HepG2 (cell line): Measurements from ENCODE around the gene HNRNPUL2. TPM values are rescaled to one million over a fixed set of nuclear protein-coding genes. Genes with fewer than 3 reads are reported as not detected.

Experiments used
- CREB1 ChIP-seq, 2 experiments: fragments of 450-650 bp in 1 of 2; IDR thresholded peaks; 2 replicates each; pipeline ENCODE4 v1.6.1; 2016 to 2017; ENCODE audit warnings: control low read depth in 1 of 2, mild to moderate bottlenecking in 1 of 2, missing compliant biosample characterization in 1 of 2, missing genetic modification characterization in 1 of 2
- HCFC1 ChIP-seq: fragments of 150-350 bp; IDR thresholded peaks from 2 replicates; pipeline ENCODE4 v1.6.1; 2014; ENCODE audit warnings: low read depth, low read length
- KLF13 ChIP-seq: sonication (generic); formaldehyde crosslinking; IDR thresholded peaks from 2 replicates; pipeline ENCODE4 v1.4.0; 2020; ENCODE audit warnings: mild to moderate bottlenecking, missing genetic modification reagents
- NONO ChIP-seq, 2 experiments: fragments of 450-650 bp in 1 of 2; sonication (generic) in 1 of 2; formaldehyde crosslinking in 1 of 2; IDR thresholded peaks in 1 of 2; conservative IDR thresholded peaks in 1 of 2; 2 replicates each; pipeline versions ENCODE4 v1.6.1 to v1.8.0; 2017 to 2022; ENCODE audit warnings: mild to moderate bottlenecking in 1 of 2, missing genetic modification reagents in 1 of 2, moderate library complexity in 1 of 2
- ZNF792 ChIP-seq: IDR thresholded peaks from 2 replicates; pipeline ENCODE4 v1.6.1; 2016
- polyA plus RNA-seq, 8 experiments: library from polyadenylated mRNA; depleted of rRNA in 3 of 8; stranded (reverse) in 7 of 8; unstranded in 1 of 8; fragments of >200 nt; fragmentation: Illumina TruSeq in 4 of 8; extraction: Trizol in 4 of 8; gene quantifications; 2 replicates each; pipeline versions ENCODE4 v1.2.1 to v1.2.3, GENCODE V29; 2011 to 2016; ENCODE audit warnings: low read depth in 4 of 8, missing spikeins in 1 of 8, mixed read lengths in 1 of 8; ENCODE audit not compliant: insufficient read depth in 1 of 8
- total RNA-seq, 5 experiments: library from RNA; depleted of rRNA; stranded (reverse); fragments of >200 nt; fragmentation: Illumina TruSeq; extraction: Trizol; gene quantifications; 2 replicates each; pipeline ENCODE4 v1.2.3, GENCODE V29; 2016; ENCODE audit warnings: low read depth in 1 of 5
- TF ChIP-seq, protein P1 (sequence below): sonication (generic); formaldehyde crosslinking; IDR thresholded peaks from 2 replicates; pipeline ENCODE4 v1.4.0; 2020; ENCODE audit warnings: low read depth, mild to moderate bottlenecking, missing genetic modification reagents
- TF ChIP-seq, protein P2 (sequence below): IDR thresholded peaks from 2 replicates; pipeline ENCODE4 v1.6.1; 2016; ENCODE audit warnings: low read depth, borderline replicate concordance
- TF ChIP-seq, protein P3 (sequence below): sonication (generic); formaldehyde crosslinking; IDR thresholded peaks from 2 replicates; pipeline ENCODE4 v1.4.0; 2020; ENCODE audit warnings: missing genetic modification reagents, borderline replicate concordance
- TF ChIP-seq, protein P4 (sequence below), 2 experiments: sonication (generic) in 1 of 2; formaldehyde crosslinking in 1 of 2; IDR thresholded peaks; 2 replicates each; pipeline versions ENCODE4 v1.6.1 to v1.9.0; 2014 to 2022; ENCODE audit warnings: antibody characterized with exemption in 1 of 2, borderline replicate concordance in 1 of 2, inconsistent platforms in 1 of 2, low read depth in 1 of 2, missing genetic modification reagents in 1 of 2
- TF ChIP-seq, protein P5 (sequence below): sonication (generic); formaldehyde crosslinking; IDR thresholded peaks from 2 replicates; pipeline ENCODE4 v1.9.0; 2021; ENCODE audit warnings: missing genetic modification reagents, borderline replicate concordance

Gene HNRNPUL2
- total and polyA plus RNA-seq, 2 of the 13 experiments (the other 11 are each of a cell fraction or from before 2014, with no cell fraction given) = 8.4 to 9.6 TPM

DNA sequence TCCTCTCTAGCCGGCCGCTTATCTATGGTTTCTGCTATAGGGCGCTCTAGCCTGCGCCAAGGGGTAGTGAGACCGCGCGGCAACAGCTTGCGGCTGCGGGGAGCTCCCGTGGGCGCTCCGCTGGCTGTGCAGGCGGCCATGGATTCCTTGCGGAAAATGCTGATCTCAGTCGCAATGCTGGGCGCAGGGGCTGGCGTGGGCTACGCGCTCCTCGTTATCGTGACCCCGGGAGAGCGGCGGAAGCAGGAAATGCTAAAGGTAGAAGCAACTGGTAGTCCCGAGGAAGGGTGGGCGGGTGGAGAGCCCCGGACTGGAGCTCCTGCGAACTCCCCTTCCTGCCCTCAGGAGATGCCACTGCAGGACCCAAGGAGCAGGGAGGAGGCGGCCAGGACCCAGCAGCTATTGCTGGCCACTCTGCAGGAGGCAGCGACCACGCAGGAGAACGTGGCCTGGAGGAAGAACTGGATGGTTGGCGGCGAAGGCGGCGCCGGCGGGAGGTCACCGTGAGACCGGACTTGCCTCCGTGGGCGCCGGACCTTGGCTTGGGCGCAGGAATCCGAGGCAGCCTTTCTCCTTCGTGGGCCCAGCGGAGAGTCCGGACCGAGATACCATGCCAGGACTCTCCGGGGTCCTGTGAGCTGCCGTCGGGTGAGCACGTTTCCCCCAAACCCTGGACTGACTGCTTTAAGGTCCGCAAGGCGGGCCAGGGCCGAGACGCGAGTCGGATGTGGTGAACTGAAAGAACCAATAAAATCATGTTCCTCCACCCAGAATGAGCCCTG, 55.5 kb downstream of the HNRNPUL2 start, which contains the start of the genes LBHD1 and UQCC3 (continued):
- TF ChIP-seq, protein P1, sequence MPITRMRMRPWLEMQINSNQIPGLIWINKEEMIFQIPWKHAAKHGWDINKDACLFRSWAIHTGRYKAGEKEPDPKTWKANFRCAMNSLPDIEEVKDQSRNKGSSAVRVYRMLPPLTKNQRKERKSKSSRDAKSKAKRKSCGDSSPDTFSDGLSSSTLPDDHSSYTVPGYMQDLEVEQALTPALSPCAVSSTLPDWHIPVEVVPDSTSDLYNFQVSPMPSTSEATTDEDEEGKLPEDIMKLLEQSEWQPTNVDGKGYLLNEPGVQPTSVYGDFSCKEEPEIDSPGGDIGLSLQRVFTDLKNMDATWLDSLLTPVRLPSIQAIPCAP (CRISPR knock-in tag) = no peak
- peak; percentile 26; the same call in 1 of the 2 replicates for TF ChIP-seq HCFC1
- TF ChIP-seq CREB1 (IDR thresholded peaks at IDR 0.05) = no peak
- TF ChIP-seq CREB1 (CRISPR knock-in tag; IDR thresholded peaks at IDR 0.05) = no peak; the same call in 1 of the 2 replicates
- TF ChIP-seq, protein P2, sequence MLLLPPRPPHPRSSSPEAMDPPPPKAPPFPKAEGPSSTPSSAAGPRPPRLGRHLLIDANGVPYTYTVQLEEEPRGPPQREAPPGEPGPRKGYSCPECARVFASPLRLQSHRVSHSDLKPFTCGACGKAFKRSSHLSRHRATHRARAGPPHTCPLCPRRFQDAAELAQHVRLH = no peak; the same call in 1 of the 2 replicates
- TF ChIP-seq ZNF792 (CRISPR knock-in tag) = no peak
- TF ChIP-seq KLF13 (CRISPR knock-in tag) = 0 out of 2 replicates have a peak, but pooled peaks have one; percentile 82
- TF ChIP-seq, protein P3, sequence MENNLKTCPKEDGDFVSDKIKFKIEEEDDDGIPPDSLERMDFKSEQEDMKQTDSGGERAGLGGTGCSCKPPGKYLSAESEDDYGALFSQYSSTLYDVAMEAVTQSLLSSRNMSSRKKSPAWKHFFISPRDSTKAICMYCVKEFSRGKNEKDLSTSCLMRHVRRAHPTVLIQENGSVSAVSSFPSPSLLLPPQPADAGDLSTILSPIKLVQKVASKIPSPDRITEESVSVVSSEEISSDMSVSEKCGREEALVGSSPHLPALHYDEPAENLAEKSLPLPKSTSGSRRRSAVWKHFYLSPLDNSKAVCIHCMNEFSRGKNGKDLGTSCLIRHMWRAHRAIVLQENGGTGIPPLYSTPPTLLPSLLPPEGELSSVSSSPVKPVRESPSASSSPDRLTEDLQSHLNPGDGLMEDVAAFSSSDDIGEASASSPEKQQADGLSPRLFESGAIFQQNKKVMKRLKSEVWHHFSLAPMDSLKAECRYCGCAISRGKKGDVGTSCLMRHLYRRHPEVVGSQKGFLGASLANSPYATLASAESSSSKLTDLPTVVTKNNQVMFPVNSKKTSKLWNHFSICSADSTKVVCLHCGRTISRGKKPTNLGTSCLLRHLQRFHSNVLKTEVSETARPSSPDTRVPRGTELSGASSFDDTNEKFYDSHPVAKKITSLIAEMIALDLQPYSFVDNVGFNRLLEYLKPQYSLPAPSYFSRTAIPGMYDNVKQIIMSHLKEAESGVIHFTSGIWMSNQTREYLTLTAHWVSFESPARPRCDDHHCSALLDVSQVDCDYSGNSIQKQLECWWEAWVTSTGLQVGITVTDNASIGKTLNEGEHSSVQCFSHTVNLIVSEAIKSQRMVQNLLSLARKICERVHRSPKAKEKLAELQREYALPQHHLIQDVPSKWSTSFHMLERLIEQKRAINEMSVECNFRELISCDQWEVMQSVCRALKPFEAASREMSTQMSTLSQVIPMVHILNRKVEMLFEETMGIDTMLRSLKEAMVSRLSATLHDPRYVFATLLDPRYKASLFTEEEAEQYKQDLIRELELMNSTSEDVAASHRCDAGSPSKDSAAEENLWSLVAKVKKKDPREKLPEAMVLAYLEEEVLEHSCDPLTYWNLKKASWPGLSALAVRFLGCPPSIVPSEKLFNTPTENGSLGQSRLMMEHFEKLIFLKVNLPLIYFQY (CRISPR knock-in tag) = no peak
- TF ChIP-seq NONO (IDR thresholded peaks at IDR 0.05) = no peak
- TF ChIP-seq NONO (CRISPR knock-in tag; conservative IDR thresholded peaks at IDR 0.05) = peak; percentile 94
- TF ChIP-seq, protein P4, sequence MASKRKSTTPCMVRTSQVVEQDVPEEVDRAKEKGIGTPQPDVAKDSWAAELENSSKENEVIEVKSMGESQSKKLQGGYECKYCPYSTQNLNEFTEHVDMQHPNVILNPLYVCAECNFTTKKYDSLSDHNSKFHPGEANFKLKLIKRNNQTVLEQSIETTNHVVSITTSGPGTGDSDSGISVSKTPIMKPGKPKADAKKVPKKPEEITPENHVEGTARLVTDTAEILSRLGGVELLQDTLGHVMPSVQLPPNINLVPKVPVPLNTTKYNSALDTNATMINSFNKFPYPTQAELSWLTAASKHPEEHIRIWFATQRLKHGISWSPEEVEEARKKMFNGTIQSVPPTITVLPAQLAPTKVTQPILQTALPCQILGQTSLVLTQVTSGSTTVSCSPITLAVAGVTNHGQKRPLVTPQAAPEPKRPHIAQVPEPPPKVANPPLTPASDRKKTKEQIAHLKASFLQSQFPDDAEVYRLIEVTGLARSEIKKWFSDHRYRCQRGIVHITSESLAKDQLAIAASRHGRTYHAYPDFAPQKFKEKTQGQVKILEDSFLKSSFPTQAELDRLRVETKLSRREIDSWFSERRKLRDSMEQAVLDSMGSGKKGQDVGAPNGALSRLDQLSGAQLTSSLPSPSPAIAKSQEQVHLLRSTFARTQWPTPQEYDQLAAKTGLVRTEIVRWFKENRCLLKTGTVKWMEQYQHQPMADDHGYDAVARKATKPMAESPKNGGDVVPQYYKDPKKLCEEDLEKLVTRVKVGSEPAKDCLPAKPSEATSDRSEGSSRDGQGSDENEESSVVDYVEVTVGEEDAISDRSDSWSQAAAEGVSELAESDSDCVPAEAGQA (IDR thresholded peaks at IDR 0.05; ENCODE audit: low read depth) = no peak
- TF ChIP-seq, protein P4 (CRISPR knock-in tag; IDR thresholded peaks at IDR 0.05; ENCODE audit: borderline replicate concordance) = no peak
- TF ChIP-seq, protein P5, sequence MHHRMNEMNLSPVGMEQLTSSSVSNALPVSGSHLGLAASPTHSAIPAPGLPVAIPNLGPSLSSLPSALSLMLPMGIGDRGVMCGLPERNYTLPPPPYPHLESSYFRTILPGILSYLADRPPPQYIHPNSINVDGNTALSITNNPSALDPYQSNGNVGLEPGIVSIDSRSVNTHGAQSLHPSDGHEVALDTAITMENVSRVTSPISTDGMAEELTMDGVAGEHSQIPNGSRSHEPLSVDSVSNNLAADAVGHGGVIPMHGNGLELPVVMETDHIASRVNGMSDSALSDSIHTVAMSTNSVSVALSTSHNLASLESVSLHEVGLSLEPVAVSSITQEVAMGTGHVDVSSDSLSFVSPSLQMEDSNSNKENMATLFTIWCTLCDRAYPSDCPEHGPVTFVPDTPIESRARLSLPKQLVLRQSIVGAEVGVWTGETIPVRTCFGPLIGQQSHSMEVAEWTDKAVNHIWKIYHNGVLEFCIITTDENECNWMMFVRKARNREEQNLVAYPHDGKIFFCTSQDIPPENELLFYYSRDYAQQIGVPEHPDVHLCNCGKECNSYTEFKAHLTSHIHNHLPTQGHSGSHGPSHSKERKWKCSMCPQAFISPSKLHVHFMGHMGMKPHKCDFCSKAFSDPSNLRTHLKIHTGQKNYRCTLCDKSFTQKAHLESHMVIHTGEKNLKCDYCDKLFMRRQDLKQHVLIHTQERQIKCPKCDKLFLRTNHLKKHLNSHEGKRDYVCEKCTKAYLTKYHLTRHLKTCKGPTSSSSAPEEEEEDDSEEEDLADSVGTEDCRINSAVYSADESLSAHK (CRISPR knock-in tag) = no peak
